NCI-H69 (cell line): ENCODE data around the gene DIAPH2.
A peak's percentile ranks its signal among the peaks of the same experiment; 100 is the strongest.

ENCODE experiments used
- DNase-seq: peaks from one replicate; lab custom pipeline; 2025; lab: John Stamatoyannopoulos, UW

The DIAPH2 gene

GRCh38 chrX:96978906-96979305 is 294.3 kb downstream of the DIAPH2 start:
- no peak for DNase-seq

DNA sequence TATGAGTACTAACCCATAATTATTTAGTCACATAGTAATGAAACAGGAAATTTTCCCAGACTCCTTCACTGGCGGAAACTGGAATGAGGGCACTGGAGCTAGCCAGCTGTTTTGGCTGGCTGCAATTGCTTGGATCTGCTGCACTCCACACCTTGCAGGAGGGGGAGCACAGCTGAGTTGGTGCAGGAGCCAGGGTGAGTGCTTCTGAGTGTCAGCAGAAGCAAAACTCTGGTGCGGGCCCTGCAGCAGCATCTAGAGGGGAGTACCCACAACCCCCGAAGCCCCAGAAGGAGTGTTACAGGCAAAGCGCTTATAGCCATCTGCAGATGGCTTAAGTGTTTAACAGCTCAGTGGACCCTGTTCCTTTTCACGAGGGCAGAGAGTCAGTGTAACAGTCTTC is 295.1 kb downstream of the DIAPH2 start:
- DNase-seq: no peak

DNA sequence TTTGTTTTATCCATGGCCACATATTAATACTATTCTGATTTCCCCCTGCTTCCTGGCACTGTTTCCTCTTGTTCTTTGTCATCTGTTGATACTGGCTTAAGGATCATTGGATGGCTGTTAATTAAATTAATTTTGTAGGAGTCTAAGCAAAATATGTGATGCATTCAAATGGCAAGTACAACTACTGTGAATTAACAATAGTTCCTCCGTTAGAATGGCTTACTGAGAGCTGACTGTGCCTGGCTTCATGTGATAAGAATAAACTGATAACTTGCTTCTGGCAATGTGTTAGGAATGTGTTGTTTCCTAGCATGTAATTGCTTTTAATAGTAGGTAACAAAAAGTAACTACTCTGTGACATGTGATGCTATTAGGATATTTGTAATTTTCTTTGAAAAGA is 297.5 kb downstream of the DIAPH2 start:
- no peak for DNase-seq

GRCh38 chrX:96984538-96984937 is 299.9 kb downstream of the DIAPH2 start:
- DNase-seq: no peak

GRCh38 chrX:96985046-96985445 is 300.4 kb downstream of the DIAPH2 start:
- no peak for DNase-seq

DNA sequence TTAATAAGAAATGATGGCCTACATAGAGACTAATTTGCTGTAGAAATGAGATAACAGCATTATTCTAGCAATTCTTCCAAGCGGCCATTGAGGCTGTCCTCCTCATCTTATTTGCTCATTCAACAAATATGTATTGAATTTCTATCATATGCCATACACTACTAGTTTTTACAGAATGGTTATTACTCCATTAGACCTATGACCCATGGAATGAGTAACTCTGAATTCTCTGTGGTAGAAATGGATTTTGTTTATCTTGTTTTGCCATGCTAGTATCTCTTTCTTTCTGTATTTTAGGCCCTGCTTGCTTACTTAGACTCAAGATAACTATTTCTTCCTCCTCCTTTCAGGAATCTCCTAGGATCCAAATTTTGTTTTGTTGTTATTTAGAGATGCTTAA is 302.6 kb downstream of the DIAPH2 start:
- DNase-seq: no peak

DNA sequence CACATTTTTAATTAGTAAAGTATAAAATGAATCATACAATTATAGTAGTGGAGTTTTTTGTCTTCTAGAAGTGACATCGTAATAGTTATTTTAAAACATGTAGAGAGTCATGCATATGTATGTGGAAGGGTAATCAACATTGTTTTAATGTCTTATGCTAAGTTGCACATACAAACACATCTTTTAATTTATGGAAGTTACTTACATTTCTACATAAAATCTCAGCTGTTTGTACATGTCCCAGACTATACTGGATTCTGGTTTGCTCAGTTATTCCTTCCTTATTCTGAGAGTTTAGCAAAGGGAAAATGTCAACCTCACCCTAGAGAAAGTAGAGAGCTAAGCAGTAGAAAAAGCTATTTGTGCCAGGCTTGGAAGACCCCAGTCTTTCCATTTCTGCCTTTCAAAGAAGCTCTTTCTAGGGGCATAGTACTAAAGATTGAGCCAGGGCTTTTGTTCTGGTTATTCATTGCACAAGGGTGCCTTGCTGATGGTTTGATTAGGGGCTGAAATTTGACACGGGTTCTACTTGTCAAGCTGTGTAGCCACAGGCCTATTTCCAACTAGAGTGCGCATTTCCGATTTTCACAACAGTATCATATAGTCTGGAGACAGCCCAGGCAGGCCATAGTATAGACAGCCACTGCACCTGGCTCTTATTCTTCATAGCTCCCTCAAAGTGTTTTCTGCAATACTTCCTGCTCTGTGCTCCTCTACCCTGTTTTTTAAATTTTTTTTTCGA is 305.4 kb downstream of the DIAPH2 start:
- DNase-seq: no peak

DNA sequence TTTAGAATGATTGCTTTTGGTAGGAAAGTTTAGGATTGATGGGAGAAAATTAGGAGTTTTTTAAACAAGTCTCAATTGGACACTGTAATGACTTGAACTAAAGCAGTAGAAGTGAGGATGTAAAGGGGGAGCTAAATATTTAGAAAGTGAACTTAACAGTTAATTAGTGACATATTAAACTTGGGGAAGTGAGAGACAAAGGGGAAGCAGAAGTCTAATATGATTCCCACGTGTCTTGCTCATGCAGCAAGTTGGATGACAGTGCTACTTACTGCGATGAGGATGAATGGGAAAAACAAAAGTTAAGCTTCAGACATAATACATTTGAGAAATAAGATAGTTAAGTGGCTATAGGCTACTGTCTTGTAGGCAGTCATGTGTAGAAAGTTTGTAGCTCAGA is 309.5 kb downstream of the DIAPH2 start:
- no peak for DNase-seq

DNA sequence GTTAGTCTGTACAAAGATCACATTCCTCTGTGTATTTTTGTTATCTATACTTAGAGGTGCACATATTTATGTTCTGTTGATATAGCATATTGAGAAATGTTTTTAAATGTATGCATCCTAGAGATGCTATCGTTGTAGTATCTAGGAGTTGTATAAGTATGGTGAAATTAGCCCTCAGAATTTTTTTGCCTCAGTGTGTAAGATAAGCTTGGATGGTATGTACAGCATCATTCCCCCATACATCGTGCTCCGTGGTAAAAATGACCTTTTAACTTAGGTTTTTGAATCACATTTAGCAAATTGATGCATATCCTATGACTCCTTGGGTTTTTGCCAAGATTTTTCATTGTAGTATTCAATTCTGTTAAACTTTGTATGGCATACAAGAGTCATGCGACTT is 312.6 kb downstream of the DIAPH2 start:
- no peak for DNase-seq

- no peak for DNase-seq
Observed at GRCh38 chrX:97000682-97001368, 316.2 kb downstream of the DIAPH2 start.

GRCh38 chrX:97006167-97006566 is 321.5 kb downstream of the DIAPH2 start:
- DNase-seq: no peak

DNA sequence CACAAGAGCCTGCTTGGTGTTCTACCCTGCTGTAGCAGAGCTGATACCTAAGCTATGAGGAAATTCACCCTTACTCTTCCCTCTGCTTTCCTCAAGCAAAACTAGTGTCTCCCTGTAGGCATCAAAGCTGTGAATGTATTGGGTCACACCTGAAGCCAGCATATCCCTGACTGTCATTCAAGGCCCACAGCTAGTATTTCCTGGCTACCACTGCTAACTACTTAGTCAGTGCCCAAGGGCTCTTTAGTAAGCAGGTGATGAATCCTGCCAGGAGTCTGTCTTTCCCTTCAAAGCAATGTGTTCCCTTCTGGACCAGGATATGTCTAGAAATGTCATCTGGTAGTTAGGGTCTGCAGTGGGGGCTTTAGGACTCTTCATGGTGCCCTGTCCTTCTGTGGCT is 324.7 kb downstream of the DIAPH2 start:
- DNase-seq: no peak

DNA sequence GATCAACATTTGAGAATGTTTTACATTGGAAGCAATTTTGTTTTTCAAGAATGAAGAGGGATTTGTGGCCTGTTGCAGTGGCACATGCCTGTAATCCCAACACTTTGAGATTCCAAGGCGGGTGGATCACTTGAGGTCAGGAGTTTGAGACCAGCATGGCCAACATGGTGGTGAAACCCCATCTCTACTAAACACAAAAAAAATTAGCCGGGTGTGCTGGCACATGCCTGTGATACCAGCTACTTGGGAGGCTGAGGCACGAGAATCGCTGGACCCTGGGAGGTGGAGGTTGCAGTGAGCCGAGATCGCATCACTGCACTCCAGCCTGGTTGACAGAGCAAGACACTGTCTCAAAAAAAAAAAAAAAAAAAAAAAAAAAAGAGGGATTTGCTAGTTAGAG is 326.9 kb downstream of the DIAPH2 start:
- no peak for DNase-seq

DNA sequence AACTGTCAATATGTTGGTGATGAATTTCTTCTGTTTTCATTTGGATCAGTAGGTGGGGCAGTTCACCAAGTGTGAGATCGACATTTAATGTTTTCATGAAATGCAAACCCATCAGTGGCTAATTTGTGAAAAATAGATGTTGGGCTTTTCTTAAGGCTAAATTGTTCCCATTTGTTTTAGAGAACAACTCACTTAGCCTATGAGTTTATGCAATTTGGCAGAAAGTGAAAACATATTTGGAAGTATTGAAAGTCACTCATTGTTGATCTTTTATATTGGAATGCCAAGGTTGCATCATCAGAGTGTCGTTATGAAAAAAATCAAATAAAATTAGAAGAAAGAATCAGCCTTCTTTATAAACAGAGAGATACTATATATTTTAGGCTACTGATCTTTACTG is 331.5 kb downstream of the DIAPH2 start:
- no peak for DNase-seq

DNA sequence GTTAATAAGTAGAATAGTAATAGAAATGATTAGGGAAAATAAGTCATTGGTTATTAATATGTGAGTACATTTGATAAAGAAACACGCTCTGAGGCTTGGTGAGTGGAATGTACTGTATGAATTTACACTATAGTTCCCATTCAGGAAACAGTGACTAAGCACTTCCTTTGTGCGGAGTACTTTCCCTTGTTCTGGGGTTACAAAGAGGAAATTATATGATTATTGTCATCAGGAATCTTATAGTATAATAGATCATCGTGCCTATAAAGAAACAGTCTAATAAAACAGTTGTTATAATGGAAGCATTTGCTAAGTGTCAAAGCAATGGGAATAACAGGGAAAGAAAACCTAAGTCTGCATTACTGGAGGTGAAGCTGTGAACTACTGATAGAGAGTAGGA is 337.0 kb downstream of the DIAPH2 start:
- no peak for DNase-seq

- no peak for DNase-seq
Observed at GRCh38 chrX:97026406-97026805, 341.8 kb downstream of the DIAPH2 start.

DNA sequence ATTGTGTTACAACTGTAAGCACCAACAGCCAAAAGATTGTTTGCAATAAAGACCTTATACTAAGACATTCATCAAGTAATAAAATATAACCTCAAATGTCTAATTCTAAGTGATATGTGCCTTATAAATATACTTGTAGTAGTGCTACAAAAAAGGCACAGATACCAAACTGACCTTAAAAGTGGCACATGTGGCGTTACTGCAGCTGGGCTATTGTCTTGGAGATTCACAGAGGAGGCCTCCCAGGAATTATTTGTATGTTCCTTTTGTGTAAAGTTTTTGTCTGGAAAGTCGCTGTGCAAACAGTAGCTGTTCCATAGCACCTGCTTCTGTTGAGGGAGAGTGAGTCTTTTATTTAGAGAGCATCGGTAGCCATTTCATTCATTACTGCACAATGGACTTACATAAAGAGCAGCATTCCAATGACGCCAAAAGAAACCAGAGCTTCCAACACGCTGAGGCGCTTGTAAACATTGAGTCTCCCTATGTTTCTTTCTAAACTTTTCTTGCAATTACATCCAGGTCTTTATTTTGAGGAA is 342.8 kb downstream of the DIAPH2 start:
- peak; percentile 0 for DNase-seq

DNA sequence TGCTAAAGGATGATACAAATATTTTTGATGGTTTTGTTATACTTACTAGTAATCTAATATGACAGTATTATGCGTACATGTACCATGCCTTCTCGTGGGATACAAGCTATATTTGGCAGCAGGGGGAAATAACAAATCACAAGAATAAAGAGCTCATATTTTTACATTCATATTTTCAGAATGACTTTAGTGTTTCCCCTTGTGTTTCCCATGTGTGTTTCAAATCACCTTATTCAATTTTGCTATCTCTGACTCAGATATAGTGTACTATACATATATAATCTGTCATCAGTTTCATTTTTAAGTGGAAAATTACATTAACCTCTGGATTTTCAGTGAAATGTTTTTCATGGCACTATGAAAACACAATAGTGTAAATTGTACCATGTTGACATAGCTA is 345.8 kb downstream of the DIAPH2 start:
- DNase-seq: no peak

GRCh38 chrX:97030947-97031346 is 346.3 kb downstream of the DIAPH2 start:
- DNase-seq: no peak

GRCh38 chrX:97039363-97040029 is 354.9 kb downstream of the DIAPH2 start:
- DNase-seq: no peak

DNA sequence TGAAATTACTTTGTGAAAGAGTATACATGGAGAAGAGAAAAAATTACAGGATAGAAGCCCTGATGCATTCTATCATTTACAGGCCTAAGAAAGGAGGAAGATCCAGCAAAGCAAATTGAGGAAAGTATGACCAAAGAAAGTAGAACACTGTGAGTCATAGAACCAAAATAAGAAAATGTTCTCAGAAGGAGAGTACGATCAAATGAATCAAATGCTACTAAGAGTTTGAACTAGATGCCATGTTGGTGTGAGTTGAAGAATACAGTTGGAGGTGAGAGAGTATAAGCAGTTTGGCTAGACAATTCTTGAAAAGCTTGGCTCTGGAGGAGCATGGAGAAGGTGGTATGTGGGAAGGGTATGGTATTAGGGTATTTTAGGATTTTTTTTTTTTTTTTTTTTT is 360.8 kb downstream of the DIAPH2 start:
- no peak for DNase-seq

GRCh38 chrX:97046867-97047266 is 362.2 kb downstream of the DIAPH2 start:
- DNase-seq: no peak

- DNase-seq: no peak
Observed at GRCh38 chrX:97050392-97050791, 365.8 kb downstream of the DIAPH2 start.
